NCI-H510A treated with DMSO at 0.1 percent for 48 hours (cell line): ENCODE measurements around the gene VANGL2.

Source experiments
- DNase-seq: peaks from one replicate; lab custom pipeline; 2025; lab: John Stamatoyannopoulos, UW

The VANGL2 gene

GRCh38 chr1:160460214-160460642 is 59.9 kb downstream of the VANGL2 start:
- no peak for DNase-seq

GRCh38 chr1:160460683-160461287 is 60.4 kb downstream of the VANGL2 start:
- no peak for DNase-seq

GRCh38 chr1:160465123-160465522 is 64.8 kb downstream of the VANGL2 start:
- no peak for DNase-seq

GRCh38 chr1:160466961-160467360 is 66.6 kb downstream of the VANGL2 start:
- no peak for DNase-seq

- DNase-seq, result no peak
These were observed 67.2 kb downstream of the VANGL2 start for GRCh38 chr1:160467576-160467975.

- DNase-seq, result no peak
These were observed 70.9 kb downstream of the VANGL2 start for GRCh38 chr1:160471253-160471652.

- DNase-seq, result no peak
These were observed 71.7 kb downstream of the VANGL2 start for GRCh38 chr1:160472112-160472511.

- no peak for DNase-seq
These were observed 74.3 kb downstream of the VANGL2 start for GRCh38 chr1:160474392-160475242.
